Prostate gland (tissue), 2 donors: Measurements from ENCODE around the gene ZNF543. TPM values are rescaled to one million over a fixed set of nuclear protein-coding genes. Genes with fewer than 3 reads are reported as not detected.

Experiments used
- DNase-seq: peaks from one replicate; pipeline ENCODE4 v3.0.0-alpha.2; 2019; ENCODE audit warnings: low spot score
- H3K27ac ChIP-seq, 2 donors: fragments of 200-600 bp; sonication (generic); 2 replicates each; pipeline ENCODE4 v1.5.1; 2017 to 2019
- H3K27me3 ChIP-seq: fragments of 200-600 bp; sonication (generic); replicated peaks from 2 replicates; pipeline ENCODE4 v1.5.1; 2019; ENCODE audit not compliant: insufficient read depth
- H3K36me3 ChIP-seq, 2 donors: fragments of 200-600 bp; sonication (generic); 1 replicate in 1 of 2; 2 replicates in 1 of 2; pipeline versions ENCODE4 v1.5.1 to v1.8.1; 2017 to 2019
- H3K4me1 ChIP-seq: fragments of 200-600 bp; sonication (generic); replicated peaks from 2 replicates; pipeline ENCODE4 v1.5.1; 2019
- H3K4me3 ChIP-seq, 2 donors: fragments of 200-600 bp; sonication (generic); 2 replicates each; pipeline ENCODE4 v1.5.1; 2017 to 2019
- H3K9me3 ChIP-seq: fragments of 200-600 bp; sonication (generic); 2 replicates; pipeline ENCODE4 v1.5.1; 2017
- POLR2A ChIP-seq: fragments of 450-650 bp; IDR thresholded peaks from one replicate; pipeline ENCODE4 v1.6.1; 2016; ENCODE audit warnings: antibody characterized with exemption, mild to moderate bottlenecking
- POLR2AphosphoS5 ChIP-seq: sonication (generic); formaldehyde crosslinking; IDR thresholded peaks from one replicate; pipeline ENCODE4 v1.6.1; 2017; ENCODE audit warnings: antibody characterized with exemption
- WGBS: methylation state at CpG from one replicate; pipeline ENCODE4 v1.1.5; 2018; 5-methylcytosine and 5-hydroxymethylcytosine counted together
- intact Hi-C: fragments of 100-400 bp; cut with DNase I; formaldehyde crosslinking; loops from one replicate; pipeline ENCODE4 v1.14.2; 2022
- total RNA-seq, 2 donors: library from RNA; depleted of rRNA; stranded (reverse); fragments of >200 nt; gene quantifications; one replicate each; pipeline ENCODE4 v1.1.0, GENCODE V29; 2016
- TF ChIP-seq, protein P1 (sequence below), 4 experiments: fragments of 200-600 bp in 2 of 4; fragments of 450-650 bp in 2 of 4; sonication (generic) in 2 of 4; IDR thresholded peaks; 1 replicate in 3 of 4; 2 replicates in 1 of 4; pipeline ENCODE4 v1.5.1; 2016 to 2019; ENCODE audit warnings: antibody characterized with exemption in 4 of 4, mild to moderate bottlenecking in 2 of 4, moderate library complexity in 2 of 4

Gene ZNF543
- total RNA-seq, 2 donors from 2014 or later = 10.8 to 15.3 TPM

DNA sequence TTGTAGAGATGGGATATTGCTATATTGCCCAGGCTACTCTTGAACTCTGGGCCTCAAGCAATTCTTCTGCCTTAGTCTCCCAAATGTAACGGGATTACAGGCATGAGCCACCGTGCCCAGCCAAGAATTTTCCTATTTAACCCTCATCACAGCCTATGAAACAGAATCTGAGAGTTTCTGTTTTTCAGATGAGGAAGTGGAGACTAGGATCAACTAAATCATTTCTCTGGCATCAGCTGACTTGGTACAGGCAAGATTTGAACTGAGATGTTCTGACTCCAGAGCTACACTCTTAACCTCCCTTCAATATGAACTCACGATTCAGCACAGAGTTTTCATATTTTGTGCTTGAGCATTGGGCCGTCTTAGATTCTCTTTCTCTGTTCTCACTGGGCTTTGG lies 31.9 kb upstream of the ZNF543 start:
- intact Hi-C loops = no loop called here
- Histone ChIP-seq H3K27ac (no peak overlapping the region), H3K27me3 (no peaks in the 10 kb centered on the region), H3K9me3 (no peaks in the 10 kb centered on the region), H3K4me1 (no peaks in the 10 kb centered on the region), H3K36me3 (peaks cover 19 to 47% of the 10 kb centered on the region in 2 donors), H3K4me3 (no peak overlapping the region)
- no peak for DNase-seq
- TF ChIP-seq POLR2AphosphoS5 (no peak), POLR2A (no peak)
- TF ChIP-seq, protein P1, sequence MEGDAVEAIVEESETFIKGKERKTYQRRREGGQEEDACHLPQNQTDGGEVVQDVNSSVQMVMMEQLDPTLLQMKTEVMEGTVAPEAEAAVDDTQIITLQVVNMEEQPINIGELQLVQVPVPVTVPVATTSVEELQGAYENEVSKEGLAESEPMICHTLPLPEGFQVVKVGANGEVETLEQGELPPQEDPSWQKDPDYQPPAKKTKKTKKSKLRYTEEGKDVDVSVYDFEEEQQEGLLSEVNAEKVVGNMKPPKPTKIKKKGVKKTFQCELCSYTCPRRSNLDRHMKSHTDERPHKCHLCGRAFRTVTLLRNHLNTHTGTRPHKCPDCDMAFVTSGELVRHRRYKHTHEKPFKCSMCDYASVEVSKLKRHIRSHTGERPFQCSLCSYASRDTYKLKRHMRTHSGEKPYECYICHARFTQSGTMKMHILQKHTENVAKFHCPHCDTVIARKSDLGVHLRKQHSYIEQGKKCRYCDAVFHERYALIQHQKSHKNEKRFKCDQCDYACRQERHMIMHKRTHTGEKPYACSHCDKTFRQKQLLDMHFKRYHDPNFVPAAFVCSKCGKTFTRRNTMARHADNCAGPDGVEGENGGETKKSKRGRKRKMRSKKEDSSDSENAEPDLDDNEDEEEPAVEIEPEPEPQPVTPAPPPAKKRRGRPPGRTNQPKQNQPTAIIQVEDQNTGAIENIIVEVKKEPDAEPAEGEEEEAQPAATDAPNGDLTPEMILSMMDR (IDR thresholded peaks at IDR 0.05) = no peak
- 95% methylated on average over 4 of the region's 4 CpGs for WGBS

DNA sequence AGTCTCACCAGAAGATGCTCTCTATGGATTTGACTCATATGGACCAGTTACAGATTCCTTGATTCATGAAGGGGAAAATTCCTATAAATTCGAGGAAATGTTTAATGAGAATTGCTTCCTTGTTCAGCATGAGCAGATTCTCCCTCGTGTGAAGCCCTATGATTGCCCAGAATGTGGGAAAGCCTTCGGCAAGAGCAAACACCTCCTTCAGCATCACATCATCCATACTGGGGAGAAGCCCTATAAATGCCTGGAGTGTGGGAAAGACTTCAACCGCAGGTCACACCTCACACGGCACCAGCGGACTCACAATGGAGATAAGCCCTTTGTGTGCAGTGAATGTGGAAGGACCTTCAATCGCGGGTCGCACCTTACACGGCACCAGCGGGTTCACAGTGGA lies 29.3 kb upstream of the ZNF543 start:
- H3K9me3 ChIP-seq = no peaks in the 10 kb centered on the region
- H3K27me3 ChIP-seq = no peaks in the 10 kb centered on the region
- H3K27ac ChIP-seq = no peak overlapping the region
- H3K36me3 ChIP-seq = peaks cover 19 to 36% of the 10 kb centered on the region in 2 donors
- H3K4me3 ChIP-seq = no peak overlapping the region
- TF ChIP-seq POLR2AphosphoS5 = no peak
- TF ChIP-seq POLR2A = no peak
- TF ChIP-seq, protein P1 (IDR thresholded peaks at IDR 0.05) = no peak
- intact Hi-C loops = no loop called here
- H3K4me1 ChIP-seq = no peaks in the 10 kb centered on the region
- DNase-seq = no peak
- 91% methylated on average over 11 of the region's 11 CpGs for WGBS

- no peaks in the 10 kb centered on the region for H3K27me3 ChIP-seq
- no peaks in the 10 kb centered on the region for H3K9me3 ChIP-seq
- 56% methylated on average over 1 of the region's 1 CpG for WGBS
- TF ChIP-seq POLR2A = no peak
- no peak for TF ChIP-seq POLR2AphosphoS5
- TF ChIP-seq, protein P1 (IDR thresholded peaks at IDR 0.05) = no peak
- no peak overlapping the region for H3K4me3 ChIP-seq
- DNase-seq = no peak
- no peak overlapping the region for H3K27ac ChIP-seq
- intact Hi-C loops = no loop called here
- H3K4me1 ChIP-seq = no peaks in the 10 kb centered on the region
- peaks cover 19 to 36% of the 10 kb centered on the region in 2 donors for H3K36me3 ChIP-seq
Observed at GRCh38 chr19:57292547-57292946, 27.7 kb upstream of the ZNF543 start.

GRCh38 chr19:57293719-57294118 lies 26.6 kb upstream of the ZNF543 start:
- TF ChIP-seq, protein P1 (IDR thresholded peaks at IDR 0.05) = no peak
- TF ChIP-seq POLR2A = no peak
- no peak for TF ChIP-seq POLR2AphosphoS5
- H3K9me3 ChIP-seq = no peaks in the 10 kb centered on the region
- no peak for DNase-seq
- H3K27me3 ChIP-seq = no peaks in the 10 kb centered on the region
- H3K4me1 ChIP-seq = no peaks in the 10 kb centered on the region
- H3K4me3 ChIP-seq = no peak overlapping the region
- intact Hi-C loops = no loop called here
- no peak overlapping the region for H3K27ac ChIP-seq
- peaks cover 19 to 36% of the 10 kb centered on the region in 2 donors for H3K36me3 ChIP-seq
- 100% methylated on average over 1 of the region's 1 CpG for WGBS

DNA sequence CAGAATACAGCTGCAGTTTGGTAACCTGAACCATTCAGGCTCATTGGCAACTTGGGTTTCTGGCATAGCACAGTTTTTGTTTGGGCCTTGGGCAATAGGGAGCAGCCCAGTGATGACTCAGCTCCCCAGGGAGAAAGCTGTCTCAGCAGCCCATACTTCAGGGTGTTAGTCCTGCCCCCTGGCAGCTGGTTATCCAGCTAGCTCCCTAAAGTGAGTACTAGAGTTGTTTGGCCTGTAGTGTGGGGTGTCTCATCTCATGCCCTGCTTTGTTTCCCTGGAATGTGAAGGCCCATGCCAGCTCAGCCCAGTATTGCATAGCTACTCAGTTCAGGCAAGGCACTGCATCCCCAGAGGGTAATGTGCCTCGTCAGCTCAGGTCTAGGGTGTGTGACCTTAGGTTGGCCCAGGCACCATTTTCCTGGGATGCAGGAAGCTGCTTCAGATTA lies 18.2 kb upstream of the ZNF543 start:
- no peaks in the 10 kb centered on the region for H3K4me1 ChIP-seq
- 78% methylated on average over 1 of the region's 1 CpG for WGBS
- H3K9me3 ChIP-seq = no peaks in the 10 kb centered on the region
- no peak overlapping the region for H3K27ac ChIP-seq
- no peaks in the 10 kb centered on the region for H3K27me3 ChIP-seq
- intact Hi-C loops = no loop called here
- no peaks in the 10 kb centered on the region for H3K36me3 ChIP-seq
- TF ChIP-seq, protein P1 (IDR thresholded peaks at IDR 0.05) = no peak
- TF ChIP-seq POLR2AphosphoS5 (no peak), POLR2A (no peak)
- no peak overlapping the region for H3K4me3 ChIP-seq
- DNase-seq = no peak
